H9 (cell line): Measurements from ENCODE around the gene ALDOA. TPM values are rescaled to one million over a fixed set of nuclear protein-coding genes. Genes with fewer than 3 reads are reported as not detected.

Source experiments
- DNase-seq: peaks from one replicate; pipeline ENCODE4 v3.0.0-alpha.2; 2017
- H2AFZ ChIP-seq: one replicate; pipeline ENCODE4 v1.6.1; 2013; ENCODE audit warnings: mild to moderate bottlenecking, low read length, control low read depth, moderate library complexity
- H2AK5ac ChIP-seq: 2 replicates; pipeline ENCODE4 v1.6.1; 2013; ENCODE audit warnings: low read length, control low read depth, mixed read lengths; ENCODE audit not compliant: insufficient read length
- H2BK120ac ChIP-seq: one replicate; pipeline ENCODE4 v1.6.1; 2013; ENCODE audit warnings: low read depth, mild to moderate bottlenecking, low read length, control low read depth, inconsistent platforms; ENCODE audit not compliant: poor library complexity, severe bottlenecking
- H2BK12ac ChIP-seq: 2 replicates; pipeline ENCODE4 v1.6.1; 2013; ENCODE audit warnings: low read length, control low read depth, mixed read lengths, low read depth; ENCODE audit not compliant: insufficient read length
- H2BK15ac ChIP-seq: 2 replicates; pipeline ENCODE4 v1.6.1; 2013; ENCODE audit warnings: low read depth, low read length, control low read depth
- H2BK20ac ChIP-seq: one replicate; pipeline ENCODE4 v1.6.1; 2013; ENCODE audit warnings: low read depth, mild to moderate bottlenecking, low read length, control low read depth, inconsistent platforms; ENCODE audit not compliant: poor library complexity, severe bottlenecking
- H2BK5ac ChIP-seq: 2 replicates; pipeline ENCODE4 v1.6.1; 2013; ENCODE audit warnings: low read length, control low read depth, mixed read lengths; ENCODE audit not compliant: insufficient read length
- H3K14ac ChIP-seq: 2 replicates; pipeline ENCODE4 v1.6.1; 2013; ENCODE audit warnings: low read length, control low read depth; ENCODE audit not compliant: insufficient read depth
- H3K18ac ChIP-seq: 2 replicates; pipeline ENCODE4 v1.6.1; 2013; ENCODE audit warnings: low read depth, mild to moderate bottlenecking, mixed read lengths, low read length, control low read depth; ENCODE audit not compliant: insufficient read length
- H3K23ac ChIP-seq: 2 replicates; pipeline ENCODE4 v1.6.1; 2013; ENCODE audit warnings: low read length, control low read depth, mixed read lengths, low read depth; ENCODE audit not compliant: insufficient read length
- H3K23me2 ChIP-seq: 2 replicates; pipeline ENCODE4 v1.6.1; 2013; ENCODE audit warnings: low read depth, mild to moderate bottlenecking, mixed read lengths, low read length, control low read depth; ENCODE audit not compliant: insufficient read length, poor library complexity, severe bottlenecking
- H3K27ac ChIP-seq: 2 replicates; pipeline ENCODE4 v1.5.1; 2013; ENCODE audit warnings: low read length, control low read depth, mixed read lengths, low read depth; ENCODE audit not compliant: insufficient read length
- H3K27me3 ChIP-seq: 2 replicates; pipeline ENCODE4 v1.6.1; 2013; ENCODE audit warnings: low read length, control low read depth, inconsistent platforms; ENCODE audit not compliant: insufficient read depth
- H3K4ac ChIP-seq: 2 replicates; pipeline ENCODE4 v1.6.1; 2013; ENCODE audit warnings: low read depth, mild to moderate bottlenecking, control low read depth, inconsistent platforms, low read length, moderate library complexity
- H3K4me1 ChIP-seq: 2 replicates; pipeline ENCODE4 v1.6.1; 2013; ENCODE audit warnings: low read length, control low read depth, inconsistent platforms; ENCODE audit not compliant: insufficient read depth
- H3K4me2 ChIP-seq: 2 replicates; pipeline ENCODE4 v1.6.1; 2013; ENCODE audit warnings: low read length, control low read depth, mixed read lengths; ENCODE audit not compliant: insufficient read length, insufficient read depth
- H3K56ac ChIP-seq: 2 replicates; pipeline ENCODE4 v1.6.1; 2013; ENCODE audit warnings: low read depth, mild to moderate bottlenecking, mixed read lengths, low read length, control low read depth; ENCODE audit not compliant: insufficient read length
- H3K79me1 ChIP-seq: 2 replicates; pipeline ENCODE4 v1.6.1; 2013; ENCODE audit warnings: low read depth, mild to moderate bottlenecking, moderate library complexity, low read length, control low read depth, inconsistent platforms; ENCODE audit not compliant: insufficient read depth, poor library complexity, severe bottlenecking
- H3K79me2 ChIP-seq: 2 replicates; pipeline ENCODE4 v1.6.1; 2013; ENCODE audit warnings: low read length, control low read depth, inconsistent platforms; ENCODE audit not compliant: insufficient read depth
- H3K9ac ChIP-seq: 2 replicates; pipeline ENCODE4 v1.6.1; 2013; ENCODE audit warnings: low read length, control low read depth, mixed read lengths; ENCODE audit not compliant: insufficient read length; ENCODE audit errors: extremely low read depth
- H3K9me3 ChIP-seq: one replicate; pipeline ENCODE4 v1.6.1; 2013; ENCODE audit warnings: low read depth, low read length, inconsistent platforms; ENCODE audit not compliant: control insufficient read depth
- H3T11ph ChIP-seq: one replicate; pipeline ENCODE4 v1.6.1; 2013; ENCODE audit warnings: mild to moderate bottlenecking, low read length, control low read depth, inconsistent platforms
- H4K20me1 ChIP-seq: one replicate; pipeline ENCODE4 v1.6.1; 2013; ENCODE audit not compliant: control insufficient read depth, insufficient read length, insufficient read depth
- H4K5ac ChIP-seq: 2 replicates; pipeline ENCODE4 v1.6.1; 2013; ENCODE audit warnings: low read depth, mild to moderate bottlenecking, mixed read lengths, low read length, control low read depth; ENCODE audit not compliant: insufficient read length
- H4K8ac ChIP-seq: replicated peaks from 2 replicates; pipeline ENCODE4 v1.6.1; 2013; ENCODE audit warnings: low read length, control low read depth, mixed read lengths, low read depth; ENCODE audit not compliant: insufficient read length
- H4K91ac ChIP-seq: 2 replicates; pipeline ENCODE4 v1.6.1; 2013; ENCODE audit warnings: low read depth, mild to moderate bottlenecking, moderate library complexity, mixed read lengths, low read length, control low read depth; ENCODE audit not compliant: insufficient read length
- H3K27ac Mint-ChIP-seq, 3 experiments: 2 replicates in 2 of 3; 3 replicates in 1 of 3; pipeline ENCODE4 v1.8.0; 2020 to 2021; ENCODE audit warnings: mixed read lengths in 3 of 3, mild to moderate bottlenecking in 1 of 3, moderate library complexity in 1 of 3
- H3K27me3 Mint-ChIP-seq: 2 replicates; pipeline ENCODE4 v1.8.0; 2021; ENCODE audit warnings: low read depth, mild to moderate bottlenecking, moderate library complexity, mixed read lengths
- H3K36me3 Mint-ChIP-seq, 3 experiments: 2 replicates in 2 of 3; 3 replicates in 1 of 3; pipeline ENCODE4 v1.8.0; 2020 to 2021; ENCODE audit warnings: low read depth in 3 of 3, mixed read lengths in 3 of 3; ENCODE audit not compliant: insufficient read depth in 1 of 3
- H3K4me1 Mint-ChIP-seq, 2 experiments: 2 replicates each; pipeline ENCODE4 v1.8.0; 2020; ENCODE audit warnings: mixed read lengths in 2 of 2
- H3K4me3 Mint-ChIP-seq, 2 experiments: 2 replicates in 1 of 2; 3 replicates in 1 of 2; pipeline ENCODE4 v1.8.0; 2020 to 2021; ENCODE audit warnings: mild to moderate bottlenecking in 2 of 2, mixed read lengths in 2 of 2, moderate library complexity in 1 of 2
- H3K9me3 Mint-ChIP-seq, 2 experiments: 2 replicates in 1 of 2; 3 replicates in 1 of 2; pipeline ENCODE4 v1.8.0; 2020; ENCODE audit warnings: mild to moderate bottlenecking in 2 of 2, mixed read lengths in 2 of 2, moderate library complexity in 1 of 2
- WGBS: extraction: QIAGEN DNeasy Blood & Tissue Kit; methylation state at CpG from one replicate; pipeline ENCODE4 v1.1.7; 2013; ENCODE audit warnings: missing lambda C conversion rate, low lambda C conversion rate, mixed read lengths; ENCODE audit not compliant: insufficient read length; ENCODE audit errors: extremely low coverage; 5-methylcytosine and 5-hydroxymethylcytosine counted together
- total RNA-seq: library from RNA; stranded (reverse); gene quantifications from 2 replicates; pipeline ENCODE4 v1.2.1, GENCODE V29; 2021
- TF ChIP-seq, protein P1 (sequence below): fragments of 200-600 bp; sonication (generic); conservative IDR thresholded peaks from 3 replicates; pipeline ENCODE4 v1.8.0; 2021; ENCODE audit warnings: antibody characterized with exemption, mild to moderate bottlenecking

ALDOA gene
- total RNA-seq, 1 experiment from 2014 or later: 1,356 TPM

GRCh38 chr16:30054959-30055553, 10.5 kb upstream of the ALDOA start:
- no peaks in the 10 kb centered on the region for H3K36me3 Mint-ChIP-seq
- no peak overlapping the region for H3K27ac Mint-ChIP-seq
- Histone ChIP-seq H4K5ac (no peak overlapping the region), H2BK12ac (no peak overlapping the region), H4K20me1 (no peaks in the 10 kb centered on the region), H3K9me3 (no peaks in the 10 kb centered on the region), H2AK5ac (no peak overlapping the region), H4K8ac (no peak overlapping the region), H3T11ph (no peak overlapping the region), H3K27me3 (no peaks in the 10 kb centered on the region), H3K79me1 (no peaks in the 10 kb centered on the region), H3K4me2 (no peak overlapping the region), H3K23ac (no peak overlapping the region), H2BK120ac (no peak overlapping the region), H3K27ac (no peak overlapping the region), H3K18ac (no peak overlapping the region), H2BK5ac (no peak overlapping the region), H2BK20ac (no peak overlapping the region), H4K91ac (no peak overlapping the region), H3K56ac (no peak overlapping the region), H3K14ac (no peak overlapping the region), H3K9ac (no peak overlapping the region), H3K4ac (no peak overlapping the region), H3K79me2 (no peaks in the 10 kb centered on the region), H3K4me1 (no peaks in the 10 kb centered on the region), H2AFZ (no peak overlapping the region), H3K23me2 (peaks cover 9% of the 10 kb centered on the region), H2BK15ac (no peak overlapping the region)
- no peaks in the 10 kb centered on the region for H3K9me3 Mint-ChIP-seq
- peak; percentile 86 for DNase-seq
- peaks cover 14% of the 10 kb centered on the region for H3K27me3 Mint-ChIP-seq
- WGBS: no CpG with 5 or more reads among the region's 10 CpGs
- H3K4me1 Mint-ChIP-seq: peaks cover 13 to 16% of the 10 kb centered on the region in 2 experiments
- TF ChIP-seq, protein P1, sequence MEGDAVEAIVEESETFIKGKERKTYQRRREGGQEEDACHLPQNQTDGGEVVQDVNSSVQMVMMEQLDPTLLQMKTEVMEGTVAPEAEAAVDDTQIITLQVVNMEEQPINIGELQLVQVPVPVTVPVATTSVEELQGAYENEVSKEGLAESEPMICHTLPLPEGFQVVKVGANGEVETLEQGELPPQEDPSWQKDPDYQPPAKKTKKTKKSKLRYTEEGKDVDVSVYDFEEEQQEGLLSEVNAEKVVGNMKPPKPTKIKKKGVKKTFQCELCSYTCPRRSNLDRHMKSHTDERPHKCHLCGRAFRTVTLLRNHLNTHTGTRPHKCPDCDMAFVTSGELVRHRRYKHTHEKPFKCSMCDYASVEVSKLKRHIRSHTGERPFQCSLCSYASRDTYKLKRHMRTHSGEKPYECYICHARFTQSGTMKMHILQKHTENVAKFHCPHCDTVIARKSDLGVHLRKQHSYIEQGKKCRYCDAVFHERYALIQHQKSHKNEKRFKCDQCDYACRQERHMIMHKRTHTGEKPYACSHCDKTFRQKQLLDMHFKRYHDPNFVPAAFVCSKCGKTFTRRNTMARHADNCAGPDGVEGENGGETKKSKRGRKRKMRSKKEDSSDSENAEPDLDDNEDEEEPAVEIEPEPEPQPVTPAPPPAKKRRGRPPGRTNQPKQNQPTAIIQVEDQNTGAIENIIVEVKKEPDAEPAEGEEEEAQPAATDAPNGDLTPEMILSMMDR: peak; percentile 84
- peak overlapping the region; percentile 32 to 69; a peak in 3 of 5 replicates for H3K4me3 Mint-ChIP-seq
